Stomach smooth muscle (tissue), 2 donors: ENCODE data around the gene ZGPAT.

Experiments
- H3K27ac ChIP-seq: one replicate; pipeline ENCODE4 v1.7.0; 2013; ENCODE audit warnings: mild to moderate bottlenecking, low read length, inconsistent platforms
- H3K27me3 ChIP-seq, 2 donors: one replicate each; pipeline ENCODE4 v1.7.0; 2013; ENCODE audit warnings: low read length in 2 of 2; ENCODE audit not compliant: insufficient read depth in 2 of 2, control insufficient read depth in 1 of 2
- H3K36me3 ChIP-seq, 2 donors: one replicate each; pipeline ENCODE4 v1.7.0; 2013; ENCODE audit warnings: low read length in 2 of 2; ENCODE audit not compliant: control insufficient read depth in 2 of 2, insufficient read depth in 2 of 2
- H3K4me1 ChIP-seq: one replicate; pipeline ENCODE4 v1.7.0; 2013; ENCODE audit warnings: low read length; ENCODE audit not compliant: control insufficient read depth, insufficient read depth
- H3K4me3 ChIP-seq, 2 donors: one replicate each; pipeline ENCODE4 v1.7.0; 2013; ENCODE audit warnings: low read length in 2 of 2
- H3K9ac ChIP-seq, 2 donors: one replicate each; pipeline ENCODE4 v1.7.0; 2013; ENCODE audit warnings: low read length in 2 of 2, mild to moderate bottlenecking in 1 of 2
- H3K9me3 ChIP-seq, 2 donors: one replicate each; pipeline ENCODE4 v1.7.0; 2013; ENCODE audit warnings: low read length in 2 of 2; ENCODE audit not compliant: control insufficient read depth in 2 of 2
- donor health status: healthy.
- donor health status: Pancreatic carcinoma.

ZGPAT gene

GRCh38 chr20:63748934-63749270, 41.1 kb downstream of the ZGPAT start:
- Histone ChIP-seq H3K27ac (no peak overlapping the region), H3K27me3 (no peaks in the 10 kb centered on the region), H3K36me3 (no peaks in the 10 kb centered on the region), H3K9me3 (no peaks in the 10 kb centered on the region), H3K9ac (no peak overlapping the region), H3K4me1 (no peaks in the 10 kb centered on the region), H3K4me3 (no peak overlapping the region)

- Histone ChIP-seq H3K4me3 (no peak overlapping the region), H3K27me3 (no peaks in the 10 kb centered on the region), H3K9ac (no peak overlapping the region)
These were observed 42.0 kb downstream of the ZGPAT start for GRCh38 chr20:63749597-63750508.

GRCh38 chr20:63750807-63751470, 43.1 kb downstream of the ZGPAT start:
- no peak overlapping the region for H3K9ac ChIP-seq
- H3K27ac ChIP-seq = no peak overlapping the region
- H3K27me3 ChIP-seq = no peaks in the 10 kb centered on the region
- H3K4me1 ChIP-seq = no peaks in the 10 kb centered on the region
- H3K4me3 ChIP-seq = no peak overlapping the region
- no peaks in the 10 kb centered on the region for H3K9me3 ChIP-seq
- H3K36me3 ChIP-seq = no peaks in the 10 kb centered on the region

More at GRCh38 chr20:63749597-63750508, 42.0 kb downstream of the ZGPAT start:
- H3K36me3 ChIP-seq = no peaks in the 10 kb centered on the region
- no peaks in the 10 kb centered on the region for H3K9me3 ChIP-seq
- H3K4me1 ChIP-seq = no peaks in the 10 kb centered on the region
- H3K27ac ChIP-seq = no peak overlapping the region

- no peaks in the 10 kb centered on the region for H3K9me3 ChIP-seq
- no peaks in the 10 kb centered on the region for H3K36me3 ChIP-seq
- no peak overlapping the region for H3K27ac ChIP-seq
These were observed 43.8 kb downstream of the ZGPAT start for GRCh38 chr20:63751471-63752271.

GRCh38 chr20:63752411-63753101, 44.7 kb downstream of the ZGPAT start:
- Histone ChIP-seq H3K9ac (no peak overlapping the region), H3K27me3 (no peaks in the 10 kb centered on the region), H3K36me3 (no peaks in the 10 kb centered on the region), H3K4me1 (no peaks in the 10 kb centered on the region), H3K4me3 (no peak overlapping the region), H3K9me3 (no peaks in the 10 kb centered on the region), H3K27ac (no peak overlapping the region)

More at GRCh38 chr20:63751471-63752271, 43.8 kb downstream of the ZGPAT start:
- H3K9ac ChIP-seq = no peak overlapping the region
- H3K4me1 ChIP-seq = no peaks in the 10 kb centered on the region
- no peak overlapping the region for H3K4me3 ChIP-seq
- no peaks in the 10 kb centered on the region for H3K27me3 ChIP-seq

- no peaks in the 10 kb centered on the region for H3K9me3 ChIP-seq
- H3K27me3 ChIP-seq = no peaks in the 10 kb centered on the region
- H3K27ac ChIP-seq = no peak overlapping the region
- H3K4me1 ChIP-seq = no peaks in the 10 kb centered on the region
- no peak overlapping the region for H3K4me3 ChIP-seq
- no peaks in the 10 kb centered on the region for H3K36me3 ChIP-seq
- no peak overlapping the region for H3K9ac ChIP-seq
These were observed 45.5 kb downstream of the ZGPAT start for GRCh38 chr20:63753381-63753780.

- H3K27me3 ChIP-seq = no peaks in the 10 kb centered on the region
- H3K4me1 ChIP-seq = no peaks in the 10 kb centered on the region
- no peak overlapping the region for H3K27ac ChIP-seq
- H3K36me3 ChIP-seq = no peaks in the 10 kb centered on the region
- H3K9me3 ChIP-seq = no peaks in the 10 kb centered on the region
- no peak overlapping the region for H3K9ac ChIP-seq
- no peak overlapping the region for H3K4me3 ChIP-seq
These were observed 46.2 kb downstream of the ZGPAT start for GRCh38 chr20:63754008-63754407.

- H3K36me3 ChIP-seq = no peaks in the 10 kb centered on the region
- no peak overlapping the region for H3K4me3 ChIP-seq
- no peaks in the 10 kb centered on the region for H3K27me3 ChIP-seq
- no peaks in the 10 kb centered on the region for H3K4me1 ChIP-seq
- no peaks in the 10 kb centered on the region for H3K9me3 ChIP-seq
- no peak overlapping the region for H3K9ac ChIP-seq
- H3K27ac ChIP-seq = no peak overlapping the region
These were observed 48.3 kb downstream of the ZGPAT start for GRCh38 chr20:63755933-63756647.

- no peaks in the 10 kb centered on the region for H3K27me3 ChIP-seq
- H3K4me3 ChIP-seq = no peak overlapping the region
- H3K4me1 ChIP-seq = no peaks in the 10 kb centered on the region
- no peaks in the 10 kb centered on the region for H3K9me3 ChIP-seq
- H3K36me3 ChIP-seq = no peaks in the 10 kb centered on the region
- H3K9ac ChIP-seq = no peak overlapping the region
- H3K27ac ChIP-seq = no peak overlapping the region
These were observed 48.8 kb downstream of the ZGPAT start for GRCh38 chr20:63756648-63756991.

- Histone ChIP-seq H3K36me3 (no peaks in the 10 kb centered on the region), H3K27me3 (no peaks in the 10 kb centered on the region), H3K4me1 (no peaks in the 10 kb centered on the region), H3K9me3 (no peaks in the 10 kb centered on the region), H3K4me3 (no peak overlapping the region), H3K9ac (no peak overlapping the region), H3K27ac (no peak overlapping the region)
These were observed 50.3 kb downstream of the ZGPAT start for GRCh38 chr20:63758152-63758551.
